Measurements from ENCODE around the gene ARID4A. TPM values are rescaled to one million over a fixed set of nuclear protein-coding genes. Genes with fewer than 3 reads are reported as not detected.

Gene ARID4A
- total and polyA plus RNA-seq, 10 of the 15 experiments (the other 5 are each of a cell fraction or from before 2014, with no cell fraction given) = 5.2 to 18.9 (median 12.5) TPM

GRCh38 chr14:58397156-58397555 lies 98.8 kb downstream of the ARID4A start:
- POLR2A ChIA-PET = no interaction called here
- CTCF ChIA-PET = no interaction called here
- no peak for DNase-seq (ENCODE audit: low read depth, low spot score)

GRCh38 chr14:58398495-58398894 lies 100.1 kb downstream of the ARID4A start:
- POLR2A ChIA-PET = interaction anchor here (0.5 kb wide), 1 partner anchor 106 kb away, joined by 4 read pairs; no protein-coding TSS in a partner anchor
- H2AFZ ChIP-seq (ENCODE audit: control insufficient read depth, low read depth, low read length) = no peak overlapping the region
- TF ChIP-seq RB1 (IDR thresholded peaks at IDR 0.05; ENCODE audit: borderline replicate concordance) (no peak), SMAD5 (IDR thresholded peaks at IDR 0.05; ENCODE audit: low read depth) (no peak), JUNB (IDR thresholded peaks at IDR 0.05) (no peak), KDM1A (IDR thresholded peaks at IDR 0.05; ENCODE audit: borderline replicate concordance) (no peak), BRCA1 (IDR thresholded peaks at IDR 0.05; ENCODE audit: low read depth, low read length) (no peak), EP300 (IDR thresholded peaks at IDR 0.05; ENCODE audit: borderline replicate concordance in 1 of 2, control insufficient read depth in 1 of 2, low read depth in 2 of 2, low read length in 2 of 2) (no peak)
- TF ChIP-seq, protein P1, sequence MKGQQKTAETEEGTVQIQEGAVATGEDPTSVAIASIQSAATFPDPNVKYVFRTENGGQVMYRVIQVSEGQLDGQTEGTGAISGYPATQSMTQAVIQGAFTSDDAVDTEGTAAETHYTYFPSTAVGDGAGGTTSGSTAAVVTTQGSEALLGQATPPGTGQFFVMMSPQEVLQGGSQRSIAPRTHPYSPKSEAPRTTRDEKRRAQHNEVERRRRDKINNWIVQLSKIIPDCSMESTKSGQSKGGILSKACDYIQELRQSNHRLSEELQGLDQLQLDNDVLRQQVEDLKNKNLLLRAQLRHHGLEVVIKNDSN (IDR thresholded peaks at IDR 0.05; ENCODE audit: borderline replicate concordance, extremely low read length, insufficient read depth, low read depth, low read length) = no peak

More at GRCh38 chr14:58397156-58397555, 98.8 kb downstream of the ARID4A start:
- intact Hi-C loops (cut with micrococcal nuclease; ENCODE audit: unreplicated experiment) = loop anchor here (5.0 kb wide), 1 partner anchor 290 kb away; no protein-coding TSS in a partner anchor
- Histone ChIP-seq H3K27me3 (replicated peaks in 1 of 2; ENCODE audit: control insufficient read depth in 2 of 2, insufficient read depth in 2 of 2, low read length in 1 of 2) (no peaks in the 10 kb centered on the region), H3K79me2 (ENCODE audit: control insufficient read depth, insufficient read depth, low read length) (no peaks in the 10 kb centered on the region), H3K36me3 (ENCODE audit: control insufficient read depth in 2 of 2, insufficient read depth in 2 of 2, low read length in 1 of 2) (no peaks in the 10 kb centered on the region), H3K4me1 (ENCODE audit: control insufficient read depth, insufficient read depth, low read length) (peaks cover 4% of the 10 kb centered on the region; the same call in 1 of the 2 replicates), H3K27ac (ENCODE audit: control insufficient read depth, insufficient read depth) (no peak overlapping the region), H3K4me3 (no peak overlapping the region), H2AFZ (ENCODE audit: control insufficient read depth, low read depth, low read length) (no peak overlapping the region), H3K9ac (ENCODE audit: control insufficient read depth, insufficient read depth, low read length) (no peak overlapping the region), H4K20me1 (ENCODE audit: control insufficient read depth, insufficient read depth) (no peaks in the 10 kb centered on the region), H3K9me3 (replicated peaks; ENCODE audit: control insufficient read depth, insufficient read depth, low read length) (no peaks in the 10 kb centered on the region), H3K4me2 (ENCODE audit: control insufficient read depth, insufficient read depth) (no peak overlapping the region)
- RAD21 ChIA-PET (ENCODE audit: unreplicated experiment) = no interaction called here
- ATAC-seq (no peak), FAIRE-seq (no peak)
- TF ChIP-seq ATF2 (IDR thresholded peaks at IDR 0.05; ENCODE audit: low read length) (no peak), CBFB (IDR thresholded peaks at IDR 0.05; ENCODE audit: low read depth) (no peak), PAX8 (IDR thresholded peaks at IDR 0.05) (no peak), MAX (IDR thresholded peaks at IDR 0.05; ENCODE audit: low read depth, low read length) (no peak)
- in situ Hi-C loops (cut with MboI) = no loop called here
- SMC1A ChIA-PET (ENCODE audit: uncharacterized antibody, unreplicated experiment) = interaction anchor here (0.8 to 1.9 kb wide), 2 partner anchors 31 to 193 kb away, joined by 3 to 5 read pairs; partner anchors contain the start of gene KIAA0586
- no TSS peak for BruUV-seq (replicated peaks)
- 97% methylated on average over 6 of the region's 6 CpGs for WGBS (ENCODE audit: insufficient coverage, insufficient replicate concordance, low lambda C conversion rate, missing lambda C conversion rate)

More at GRCh38 chr14:58398495-58398894, 100.1 kb downstream of the ARID4A start:
- ChIA-PET CTCF (no interaction called here), SMC1A (ENCODE audit: uncharacterized antibody, unreplicated experiment) (no interaction called here), RAD21 (ENCODE audit: unreplicated experiment) (interaction anchor here (1.1 kb wide), 1 partner anchor 100 kb away, joined by 3 read pairs; the partner anchor contains the start of gene ARID4A)
- BruUV-seq (replicated peaks) = no TSS peak
- Histone ChIP-seq H3K36me3 (ENCODE audit: control insufficient read depth in 2 of 2, insufficient read depth in 2 of 2, low read length in 1 of 2) (no peaks in the 10 kb centered on the region), H3K9ac (ENCODE audit: control insufficient read depth, insufficient read depth, low read length) (no peak overlapping the region), H3K9me3 (replicated peaks; ENCODE audit: control insufficient read depth, insufficient read depth, low read length) (no peaks in the 10 kb centered on the region), H3K4me2 (ENCODE audit: control insufficient read depth, insufficient read depth) (no peak overlapping the region), H3K27ac (ENCODE audit: control insufficient read depth, insufficient read depth) (no peak overlapping the region), H4K20me1 (ENCODE audit: control insufficient read depth, insufficient read depth) (no peaks in the 10 kb centered on the region), H3K79me2 (ENCODE audit: control insufficient read depth, insufficient read depth, low read length) (no peaks in the 10 kb centered on the region), H3K4me3 (no peak overlapping the region), H3K4me1 (ENCODE audit: control insufficient read depth, insufficient read depth, low read length) (peaks cover 4% of the 10 kb centered on the region; the same call in 1 of the 2 replicates), H3K27me3 (replicated peaks in 1 of 2; ENCODE audit: control insufficient read depth in 2 of 2, insufficient read depth in 2 of 2, low read length in 1 of 2) (no peaks in the 10 kb centered on the region)
- ATAC-seq (no peak), FAIRE-seq (no peak), DNase-seq (ENCODE audit: low read depth, low spot score) (no peak)
- intact Hi-C loops (cut with micrococcal nuclease; ENCODE audit: unreplicated experiment) = loop anchor here (5.0 kb wide), 1 partner anchor 291 kb away; no protein-coding TSS in a partner anchor
- in situ Hi-C loops (cut with MboI) = no loop called here
